Measurements from ENCODE around the gene NFAT5.
A peak's percentile ranks its signal among the peaks of the same experiment; 100 is the strongest.
"Not testable (repeated sequence)": the region's sequence is repeated elsewhere in the genome, so short reads cannot be mapped to it uniquely, and the experiment has no call there.

The NFAT5 gene

GRCh38 chr16:69553332-69553731 lies 12.4 kb upstream of the NFAT5 start:
- no peak for DNase-seq

GRCh38 chr16:69554495-69554894 lies 11.3 kb upstream of the NFAT5 start:
- DNase-seq: no peak

GRCh38 chr16:69555437-69555836 lies 10.3 kb upstream of the NFAT5 start:
- DNase-seq: no peak

- DNase-seq: no peak
Measured at GRCh38 chr16:69555867-69556266, 9.9 kb upstream of the NFAT5 start.

GRCh38 chr16:69559164-69559563 lies 6.6 kb upstream of the NFAT5 start:
- DNase-seq: no peak

GRCh38 chr16:69561367-69561766 lies 4.4 kb upstream of the NFAT5 start:
- not testable (repeated sequence) for DNase-seq

- DNase-seq: no peak
Measured at GRCh38 chr16:69561901-69562300, 3.9 kb upstream of the NFAT5 start.

GRCh38 chr16:69562813-69563212 lies 3.0 kb upstream of the NFAT5 start:
- DNase-seq: no peak

GRCh38 chr16:69563605-69564580 lies 1.9 kb upstream of the NFAT5 start:
- peak; percentile 45 for DNase-seq

- DNase-seq: no peak
Measured at GRCh38 chr16:69564845-69565670, 708 bp upstream of the NFAT5 start.

GRCh38 chr16:69566240-69566980 lies 644 bp downstream of the NFAT5 start:
- DNase-seq: peak; percentile 34

- no peak for DNase-seq
Measured at GRCh38 chr16:69566981-69567680, 1.4 kb downstream of the NFAT5 start.

GRCh38 chr16:69568676-69569075 lies 2.9 kb downstream of the NFAT5 start:
- no peak for DNase-seq

- DNase-seq: not testable (repeated sequence)
Measured at GRCh38 chr16:69578771-69579170, 13.0 kb downstream of the NFAT5 start.

- DNase-seq: no peak
Measured at GRCh38 chr16:69579783-69580481, 14.2 kb downstream of the NFAT5 start.

GRCh38 chr16:69581297-69581696 lies 15.5 kb downstream of the NFAT5 start:
- no peak for DNase-seq

- not testable (repeated sequence) for DNase-seq
Measured at GRCh38 chr16:69584493-69584892, 18.7 kb downstream of the NFAT5 start.

GRCh38 chr16:69589434-69590269 lies 23.9 kb downstream of the NFAT5 start:
- DNase-seq: no peak

GRCh38 chr16:69590590-69590989 lies 24.8 kb downstream of the NFAT5 start:
- DNase-seq: no peak

GRCh38 chr16:69593751-69594255 lies 28.0 kb downstream of the NFAT5 start:
- no peak for DNase-seq

Data from stimulated activated CD4-positive, alpha-beta T cell treated with anti-CD3 and anti-CD28 coated beads, Interleukin-4, amount 100 ng/mL, for 1 hour (primary cell).